ENCODE results near the gene USB1.
A peak's percentile ranks its signal among the peaks of the same experiment; 100 is the strongest.
"Not testable (repeated sequence)": the region's sequence is repeated elsewhere in the genome, so short reads cannot be mapped to it uniquely, and the experiment has no call there.

The USB1 gene

DNA sequence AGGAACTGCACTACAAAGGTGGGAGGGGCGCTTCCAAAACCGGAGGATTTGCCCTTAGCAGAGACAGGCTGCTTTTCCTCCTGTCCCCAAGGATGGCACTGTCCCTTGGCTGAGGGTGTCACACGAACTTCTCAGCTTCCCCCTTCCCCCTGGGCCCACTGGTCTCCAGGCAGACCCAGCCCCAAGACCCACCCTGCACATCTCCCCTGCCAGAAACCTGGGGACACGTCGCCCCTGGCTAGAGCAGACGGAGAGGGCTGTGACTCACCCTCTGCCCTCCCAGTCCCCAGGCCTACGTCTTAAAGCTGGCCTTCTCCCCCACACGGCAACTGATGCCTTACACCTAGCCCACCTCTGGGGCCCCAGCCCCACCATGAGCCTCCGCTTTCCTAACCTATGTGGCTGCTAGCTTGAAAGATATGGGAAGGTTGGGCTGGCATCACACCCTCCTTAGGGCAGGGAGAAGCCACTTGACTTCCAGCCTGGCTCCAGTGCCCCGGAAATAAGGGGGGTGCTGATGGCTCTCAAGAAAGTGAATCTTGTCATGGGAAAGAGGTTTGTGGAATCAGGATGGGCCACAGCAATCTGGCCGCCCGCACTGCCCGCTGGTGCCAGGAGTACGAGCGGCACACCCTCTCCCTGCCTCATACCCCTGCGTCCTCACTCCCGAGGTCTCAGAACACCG lies 5.3 kb upstream of the USB1 start:
- no peak for DNase-seq

DNA sequence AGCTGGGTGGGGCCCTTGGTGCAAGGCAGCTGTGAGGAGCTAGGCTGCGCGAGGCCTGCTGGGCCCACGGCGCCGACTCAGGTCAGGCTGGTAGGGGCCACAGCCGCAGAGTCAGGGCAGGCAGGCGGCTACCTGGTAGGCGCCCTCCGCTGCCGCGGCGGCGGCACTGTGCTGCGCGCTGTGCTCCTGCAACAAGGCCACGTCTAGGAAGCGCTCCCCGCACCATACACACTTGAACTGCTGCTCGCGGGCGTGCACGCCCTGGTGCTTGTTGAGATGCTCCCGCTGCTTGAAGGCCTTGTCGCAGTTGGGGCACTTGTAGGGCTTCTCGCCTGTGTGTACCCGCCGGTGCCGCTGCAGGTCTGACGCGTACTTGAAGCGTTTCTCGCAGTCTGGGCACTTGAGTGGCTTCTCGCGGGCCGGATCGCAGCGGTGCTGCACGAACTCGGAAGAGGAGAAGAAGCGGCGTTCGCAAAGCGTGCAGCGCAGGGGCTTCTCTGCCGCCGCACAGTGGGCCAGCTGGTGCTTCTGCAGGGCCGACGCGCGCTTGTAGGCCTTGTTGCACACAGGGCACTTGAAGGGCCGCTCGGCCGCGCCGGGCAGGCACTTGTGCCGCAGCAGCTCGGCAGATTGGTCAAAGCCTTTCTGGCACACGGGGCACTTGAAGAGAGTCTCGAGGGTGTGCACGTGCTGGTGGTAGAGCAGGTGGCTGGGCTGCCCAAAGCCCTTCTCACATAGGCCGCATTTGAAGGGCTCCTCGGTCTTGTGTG lies 4.6 kb upstream of the USB1 start:
- DNase-seq = no peak

DNA sequence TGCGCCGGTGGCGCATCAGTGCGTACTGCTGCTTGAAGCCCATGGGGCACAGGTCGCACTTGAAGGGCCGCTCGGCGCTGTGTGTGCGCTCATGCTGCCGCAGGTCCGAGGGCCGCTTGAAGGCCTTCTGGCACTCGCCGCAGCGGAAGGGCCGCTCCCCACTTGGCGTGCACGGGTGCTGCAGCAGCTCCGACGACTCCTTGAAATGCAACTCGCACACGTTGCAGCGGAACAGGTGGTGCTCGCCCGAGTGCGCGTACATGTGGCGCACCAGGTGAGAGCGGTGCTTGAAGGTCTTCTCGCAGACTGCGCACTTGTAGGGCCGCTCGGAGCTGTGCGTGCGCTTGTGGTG lies 4.1 kb upstream of the USB1 start:
- no peak for DNase-seq

DNA sequence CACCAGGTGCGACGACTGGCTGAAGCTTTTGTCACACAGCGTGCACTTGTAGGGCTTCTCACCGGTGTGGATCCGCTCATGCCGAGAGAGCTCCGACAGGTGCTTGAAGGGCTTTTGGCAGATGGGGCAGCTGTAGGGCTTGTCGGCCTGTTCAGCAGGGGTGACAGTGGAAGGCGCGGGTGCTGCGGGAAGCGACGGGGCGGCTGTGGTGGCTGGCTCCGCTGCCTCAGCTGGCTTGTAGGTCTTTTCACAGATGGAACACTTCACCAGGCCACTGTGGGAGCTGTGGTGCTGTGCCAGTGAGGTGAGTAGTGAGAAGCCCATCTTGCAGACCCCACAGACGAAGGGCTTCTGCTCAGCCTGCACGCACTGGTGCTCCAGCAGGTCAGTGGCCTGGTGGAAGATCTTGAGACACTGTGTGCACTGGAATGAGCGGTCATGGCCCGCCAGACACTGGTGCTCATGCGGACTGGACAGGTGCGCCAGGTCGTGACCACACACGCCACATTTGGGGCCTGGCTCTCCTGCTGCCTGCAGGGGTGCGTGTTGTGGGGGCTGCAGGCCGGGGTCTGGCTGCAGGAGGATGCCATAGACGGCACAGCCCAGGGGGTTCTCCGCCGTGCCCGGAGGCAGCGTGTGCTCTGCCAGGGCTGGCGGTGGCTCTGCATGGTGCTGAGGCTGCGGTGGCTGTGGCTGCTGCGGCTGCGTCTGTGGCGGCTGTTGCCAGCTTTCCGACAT lies 3.5 kb upstream of the USB1 start:
- no peak for DNase-seq

DNA sequence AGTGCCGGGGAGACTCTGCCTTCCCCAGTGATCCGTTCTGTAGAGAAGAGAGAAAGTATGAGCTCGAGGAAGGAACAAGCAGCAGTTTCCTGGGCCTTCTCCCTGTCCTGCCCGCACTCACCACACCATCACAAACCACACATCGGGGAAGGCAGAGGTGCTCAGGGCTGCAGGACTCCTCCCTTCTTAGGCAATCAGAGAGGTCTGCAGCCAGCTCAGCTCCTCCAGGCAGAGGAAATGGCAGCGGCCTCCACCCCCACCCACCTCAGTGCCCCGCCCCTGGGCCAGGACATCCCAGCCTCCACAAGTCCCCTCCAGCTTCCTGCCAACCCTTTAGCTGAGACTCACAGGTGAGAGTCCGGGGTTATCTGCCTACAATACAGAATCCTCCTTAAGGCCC lies 2.7 kb upstream of the USB1 start:
- no peak for DNase-seq

DNA sequence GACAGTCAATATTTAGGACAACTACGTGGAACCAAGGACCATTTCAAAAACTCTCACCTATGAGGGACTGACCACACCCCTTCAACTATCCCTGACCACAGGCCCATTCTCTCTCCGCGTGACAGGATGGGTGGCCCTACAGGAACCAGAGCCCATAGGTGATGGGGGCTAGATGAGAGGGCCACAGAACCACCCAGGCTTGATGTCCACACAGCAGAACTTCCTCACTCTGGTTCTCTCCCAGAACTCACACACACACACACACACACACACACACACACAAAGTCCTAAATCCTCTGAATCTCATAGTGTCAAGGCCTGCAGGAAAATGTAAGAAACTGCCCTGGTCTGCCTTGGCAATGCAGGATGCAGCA lies 2.2 kb upstream of the USB1 start:
- DNase-seq = no peak

DNA sequence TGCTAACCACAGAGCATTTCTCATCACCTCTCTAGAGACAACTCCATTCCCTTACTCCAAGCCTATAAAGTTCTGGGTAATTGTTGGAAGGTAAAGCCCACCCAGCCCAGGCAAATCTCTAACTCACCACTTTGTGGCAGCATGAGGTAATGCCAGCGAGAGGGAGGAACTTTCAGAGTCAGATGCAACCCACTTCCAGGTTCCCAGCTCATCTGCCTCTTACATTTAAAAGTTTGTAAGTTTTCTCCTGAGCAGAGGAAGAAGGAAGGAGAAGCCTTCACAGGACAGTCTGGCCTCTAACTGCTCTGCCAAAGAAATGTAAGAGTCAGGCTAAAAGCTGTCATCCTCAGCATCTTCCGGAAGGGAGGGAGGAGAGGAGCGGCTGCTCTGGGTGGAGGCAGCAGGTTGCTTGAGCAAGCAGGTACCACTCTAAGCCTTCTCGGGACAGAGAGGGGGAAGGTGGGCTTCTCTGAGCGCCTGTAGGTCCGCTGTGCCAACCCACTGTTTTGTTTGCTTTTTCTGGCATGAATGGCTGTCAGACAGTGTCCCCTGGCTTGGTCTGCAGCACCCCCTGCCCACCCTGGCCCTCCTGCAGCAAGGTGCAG lies 1.7 kb upstream of the USB1 start:
- DNase-seq = peak; percentile 4

DNA sequence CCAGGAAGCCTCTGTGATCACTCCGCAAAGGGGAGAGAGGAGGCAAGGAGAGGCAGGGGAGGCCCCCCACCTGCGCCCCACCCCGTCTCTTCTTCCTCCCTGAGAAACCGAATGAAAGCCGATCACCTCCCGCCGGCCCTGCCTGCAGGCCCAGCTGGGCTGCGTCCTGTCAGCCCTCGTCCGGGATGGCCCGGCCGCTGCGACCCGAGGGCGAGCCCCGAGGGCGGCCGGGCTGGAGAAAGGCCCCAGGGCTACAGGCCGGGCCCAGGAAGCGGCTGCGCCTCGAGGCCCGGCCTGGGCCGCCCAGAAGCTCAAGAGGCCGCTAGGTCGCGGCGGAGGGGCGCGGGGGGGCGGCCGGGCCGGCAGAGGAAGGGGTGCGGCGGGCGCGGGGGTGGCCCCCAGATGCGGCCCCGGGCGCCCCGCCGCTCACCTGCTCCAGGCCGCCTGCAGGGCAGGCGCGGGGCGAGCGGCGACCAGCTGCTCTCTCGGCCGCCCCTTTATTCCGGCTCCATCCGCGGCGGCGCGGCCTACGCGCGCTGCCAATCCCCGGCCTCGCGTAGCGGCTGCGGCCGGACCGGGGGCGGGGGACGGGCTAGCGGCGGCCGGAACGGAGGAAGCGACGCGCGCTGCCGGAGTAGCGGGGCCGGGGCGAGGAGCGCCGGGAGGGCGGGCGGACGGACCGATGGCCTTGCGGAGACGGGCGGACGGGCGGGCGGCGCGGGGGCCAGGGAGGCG lies 1.1 kb upstream of the USB1 start, which contains the start of gene ZNF319:
Gene ZNF319 (minus strand): TSS at position 702 of the 735 bp plus-strand sequence. CDS start 2,407 bp downstream, outside the sequence.
- no peak for DNase-seq

DNA sequence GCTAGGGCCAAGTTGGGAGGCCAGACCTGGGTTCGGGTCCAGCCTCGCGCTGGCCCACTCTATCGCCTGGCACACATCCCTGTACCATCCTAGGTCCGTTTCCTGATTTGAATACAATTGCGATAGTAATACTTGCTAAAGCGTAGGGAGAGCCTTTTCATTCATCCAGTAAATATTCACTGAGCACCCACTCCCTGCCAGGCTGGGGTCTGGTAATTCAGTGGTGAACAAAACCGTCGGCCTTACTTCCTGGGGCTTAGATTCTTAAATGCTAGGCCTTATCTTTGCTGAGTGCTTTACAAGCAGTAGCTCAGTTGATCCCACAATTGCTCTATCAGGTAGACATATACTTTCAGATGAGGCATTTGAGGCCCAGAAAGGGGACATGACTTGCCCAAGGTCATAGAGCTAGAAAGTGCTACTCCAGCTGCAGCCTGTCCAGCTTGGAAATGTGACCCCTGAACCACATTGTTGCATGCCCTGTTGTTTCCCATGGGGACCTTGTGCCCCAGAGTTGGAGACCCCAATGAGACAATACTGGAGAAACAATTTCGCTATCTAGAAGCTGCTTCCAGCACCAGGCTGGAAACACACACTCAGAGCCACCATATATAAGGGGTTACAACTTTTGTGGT lies 691 bp downstream of the USB1 start:
- DNase-seq = no peak

DNA sequence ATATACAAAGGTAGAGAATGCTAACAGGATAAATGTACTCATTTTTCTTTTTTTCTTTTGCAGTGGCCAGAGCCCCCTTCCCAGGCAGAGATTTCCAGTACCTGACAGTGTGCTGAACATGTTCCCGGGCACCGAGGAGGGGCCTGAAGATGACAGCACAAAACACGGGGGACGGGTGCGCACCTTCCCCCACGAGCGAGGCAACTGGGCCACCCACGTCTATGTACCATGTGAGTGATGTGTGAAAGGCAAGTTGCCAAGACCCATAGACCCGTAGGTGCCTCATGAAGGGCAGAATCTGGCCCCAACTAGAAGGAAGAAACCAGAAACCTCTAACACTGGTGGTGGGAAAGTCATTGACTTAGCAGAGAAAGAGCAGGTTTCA lies 1.2 kb downstream of the USB1 start:
- DNase-seq = no peak

DNA sequence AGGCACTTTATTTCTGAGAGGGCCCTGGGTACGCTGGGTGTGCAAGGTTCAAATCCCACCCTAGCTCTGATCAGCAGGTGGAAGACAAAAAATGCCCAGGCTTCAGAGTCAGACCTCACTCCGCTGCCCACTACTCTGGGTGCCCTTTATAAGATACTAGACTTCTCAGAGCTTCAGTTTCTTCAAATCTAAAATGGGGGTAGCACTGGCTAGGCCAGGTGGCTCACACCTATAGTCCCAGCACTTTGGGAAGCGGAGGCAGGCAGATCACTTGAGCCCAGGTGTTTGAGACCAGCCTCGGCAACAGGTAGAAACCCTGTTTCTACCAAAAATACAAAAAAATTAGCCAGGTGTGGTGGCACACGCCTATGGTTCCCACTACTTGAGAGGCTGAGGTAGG lies 1.7 kb downstream of the USB1 start:
- no peak for DNase-seq

DNA sequence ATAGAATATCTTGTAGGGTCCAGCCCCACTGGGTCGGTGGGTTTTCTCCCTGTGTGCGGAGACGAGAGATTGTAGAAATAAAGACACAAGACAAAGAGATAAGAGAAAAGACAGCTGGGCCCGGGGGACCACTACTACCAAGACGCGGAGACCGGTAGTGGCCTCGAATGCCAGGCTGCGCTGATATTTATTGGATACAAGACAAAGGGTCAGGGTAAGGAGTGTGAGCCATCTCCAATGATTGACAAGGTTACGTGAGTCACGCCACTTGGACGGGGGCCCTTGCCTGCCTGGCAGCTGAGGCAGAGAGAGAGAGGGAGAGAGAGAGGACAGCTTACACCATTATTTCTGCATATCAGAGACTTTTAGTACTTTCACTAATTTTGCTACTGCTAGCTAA lies 3.5 kb downstream of the USB1 start:
- DNase-seq = not testable (repeated sequence)

DNA sequence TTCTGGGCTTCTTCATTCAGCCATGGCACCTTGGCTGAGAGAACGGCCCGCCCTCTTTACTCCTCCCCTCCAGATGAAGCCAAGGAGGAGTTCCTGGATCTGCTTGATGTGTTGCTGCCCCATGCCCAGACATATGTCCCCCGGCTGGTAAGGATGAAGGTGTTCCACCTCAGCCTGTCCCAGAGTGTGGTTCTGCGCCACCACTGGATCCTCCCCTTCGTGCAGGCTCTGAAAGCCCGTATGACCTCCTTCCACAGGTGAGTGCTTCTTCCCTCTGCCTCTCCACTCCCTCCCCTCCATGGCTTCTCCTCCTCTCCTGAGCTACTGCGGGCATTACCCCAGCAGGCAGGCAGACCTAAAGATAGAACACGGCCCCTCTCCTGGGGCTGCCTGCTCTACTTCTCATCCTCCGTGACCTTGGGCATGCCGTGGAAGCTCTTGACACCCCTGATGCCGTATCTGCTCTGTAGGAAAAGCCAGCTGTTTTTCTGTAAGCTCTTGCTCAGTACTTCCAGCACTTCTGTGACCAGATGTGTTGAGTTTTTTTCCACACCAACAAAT lies 8.7 kb downstream of the USB1 start:
- no peak for DNase-seq

DNA sequence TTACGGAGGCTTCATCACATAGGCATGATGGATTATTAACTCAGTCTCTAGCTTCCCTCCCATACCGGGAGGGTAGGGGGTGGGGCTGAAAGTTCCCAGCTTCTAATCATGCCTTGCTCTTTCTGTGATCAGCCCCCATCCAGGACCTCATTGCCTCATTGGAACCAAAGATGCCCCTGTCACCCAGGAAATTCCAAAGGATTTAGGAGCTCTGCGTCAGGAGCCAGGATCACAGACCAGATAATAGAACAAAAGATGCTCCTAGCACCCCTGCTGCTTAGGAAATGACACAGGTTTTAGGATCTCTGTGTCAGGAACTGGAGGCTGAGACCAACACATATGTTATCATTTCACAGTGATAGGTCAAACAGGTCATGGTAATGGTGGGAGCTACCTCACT lies 9.7 kb downstream of the USB1 start:
- no peak for DNase-seq

DNA sequence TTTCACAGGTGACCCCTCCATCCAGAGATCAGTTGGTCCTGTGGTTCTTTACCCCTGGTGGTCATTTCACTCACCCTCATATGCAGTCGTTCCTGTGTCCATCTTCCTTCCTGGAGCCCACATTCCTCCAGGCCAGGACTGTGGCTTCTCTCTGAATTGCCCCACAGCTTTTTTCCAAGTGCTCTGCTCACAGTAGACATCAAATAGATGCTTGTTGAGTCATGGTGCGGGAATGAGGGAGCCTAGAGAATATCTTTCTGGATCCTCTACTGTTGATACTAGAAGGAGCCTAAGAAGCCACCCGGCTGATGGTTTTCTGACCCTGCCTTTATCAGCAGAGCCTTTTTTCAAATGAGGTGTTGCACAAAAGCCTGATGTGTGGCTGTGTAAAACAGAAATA lies 10.4 kb downstream of the USB1 start:
- DNase-seq = no peak

DNA sequence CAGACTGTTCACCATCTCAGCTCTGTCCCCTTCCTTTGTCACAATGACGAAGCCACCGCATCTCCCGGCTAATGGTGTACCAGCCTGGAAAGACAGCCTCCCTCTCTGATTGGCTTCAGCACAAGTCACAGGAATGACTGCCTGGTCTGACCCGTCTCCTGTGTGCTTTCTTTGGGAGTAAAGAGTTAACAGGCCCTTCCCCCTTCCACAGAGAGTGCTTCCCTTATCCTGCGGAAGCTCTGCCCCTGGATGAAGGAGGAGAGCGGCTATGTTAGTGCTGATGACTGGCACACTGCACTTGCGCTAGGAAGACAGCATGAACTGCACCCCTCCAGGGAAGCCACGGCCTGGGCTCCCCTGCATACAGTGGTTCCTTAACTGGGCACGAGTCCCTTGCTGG lies 11.3 kb downstream of the USB1 start:
- no peak for DNase-seq

DNA sequence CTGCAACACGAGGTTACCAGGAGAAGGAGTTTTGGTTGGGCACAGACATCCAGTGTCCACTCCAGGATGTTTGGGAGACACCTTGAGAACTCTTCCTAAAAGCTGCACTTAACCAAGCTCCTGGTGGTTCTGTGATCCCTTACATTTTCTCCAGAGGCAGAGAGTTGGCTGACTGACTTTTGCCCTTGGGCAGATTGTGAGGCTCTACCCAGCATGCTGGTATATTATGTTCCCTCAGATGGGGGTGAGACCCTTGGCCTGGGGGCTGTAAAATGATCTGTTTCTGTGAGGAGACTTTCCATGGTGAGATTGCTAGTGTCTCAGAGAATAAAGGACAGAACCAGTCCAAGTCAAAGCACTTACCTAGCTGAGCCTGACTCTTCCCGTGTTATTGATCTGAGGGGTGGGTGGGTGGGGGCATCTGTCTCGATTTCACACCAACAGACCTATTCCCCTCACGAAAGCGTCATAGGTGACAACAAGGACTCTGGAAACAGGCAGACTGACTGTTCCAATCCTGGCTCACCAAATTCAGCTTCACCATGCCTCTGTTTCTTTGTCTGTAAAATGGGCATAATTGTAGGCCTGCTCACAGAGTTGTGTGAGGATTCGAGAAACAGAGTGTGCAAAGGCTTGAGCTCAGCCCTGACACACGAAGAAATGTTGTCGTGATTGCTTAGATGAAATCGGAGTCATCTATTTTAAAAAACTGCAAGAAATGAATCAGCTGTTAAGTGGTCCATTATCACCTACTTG lies 12.2 kb downstream of the USB1 start:
- DNase-seq = no peak

DNA sequence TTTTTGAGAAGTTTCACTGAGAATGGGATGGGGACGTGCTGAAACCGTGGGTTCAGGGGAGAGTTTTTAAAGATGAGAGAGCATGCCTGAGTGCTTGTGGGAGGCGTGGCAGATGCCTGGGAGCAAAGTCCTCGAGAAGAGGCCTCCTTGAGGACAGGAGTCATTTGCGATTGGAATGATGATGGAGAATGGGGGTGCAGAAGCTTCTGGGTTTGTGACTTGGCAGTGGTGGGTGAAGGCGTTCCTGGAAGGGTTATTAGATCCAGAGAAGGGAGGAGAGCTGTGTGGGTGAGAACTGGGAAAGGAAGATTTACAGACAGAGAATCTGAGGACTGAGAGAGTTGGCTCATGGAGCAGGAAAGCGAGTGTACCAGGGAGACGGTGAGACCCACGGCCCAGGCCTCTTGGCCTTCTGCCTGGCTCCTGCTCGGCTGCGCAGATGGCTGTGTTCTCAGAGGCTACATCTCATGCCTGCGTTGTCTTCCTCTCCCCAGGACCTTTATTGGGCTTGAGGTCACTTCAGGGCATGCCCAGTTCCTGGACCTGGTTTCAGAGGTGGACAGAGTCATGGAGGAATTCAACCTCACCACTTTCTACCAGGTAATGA lies 15.7 kb downstream of the USB1 start:
- DNase-seq = no peak

DNA sequence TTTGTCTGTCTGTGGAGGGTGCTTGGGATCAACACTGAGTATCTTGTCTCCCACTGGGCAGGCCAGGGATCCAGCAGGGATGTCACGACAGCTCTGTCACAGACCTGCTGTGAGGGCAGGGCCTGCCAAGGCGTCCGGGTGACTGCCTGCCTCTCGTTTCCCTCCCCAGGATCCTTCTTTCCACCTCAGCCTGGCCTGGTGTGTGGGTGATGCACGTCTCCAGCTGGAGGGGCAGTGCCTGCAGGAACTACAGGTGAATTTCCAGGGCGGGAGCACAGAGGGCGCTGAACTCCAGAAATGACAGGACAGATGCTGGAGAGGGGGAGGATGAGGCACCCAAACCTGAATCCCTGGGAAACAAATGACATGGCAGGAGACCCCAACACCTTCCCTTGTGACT lies 17.6 kb downstream of the USB1 start:
- DNase-seq = no peak

DNA sequence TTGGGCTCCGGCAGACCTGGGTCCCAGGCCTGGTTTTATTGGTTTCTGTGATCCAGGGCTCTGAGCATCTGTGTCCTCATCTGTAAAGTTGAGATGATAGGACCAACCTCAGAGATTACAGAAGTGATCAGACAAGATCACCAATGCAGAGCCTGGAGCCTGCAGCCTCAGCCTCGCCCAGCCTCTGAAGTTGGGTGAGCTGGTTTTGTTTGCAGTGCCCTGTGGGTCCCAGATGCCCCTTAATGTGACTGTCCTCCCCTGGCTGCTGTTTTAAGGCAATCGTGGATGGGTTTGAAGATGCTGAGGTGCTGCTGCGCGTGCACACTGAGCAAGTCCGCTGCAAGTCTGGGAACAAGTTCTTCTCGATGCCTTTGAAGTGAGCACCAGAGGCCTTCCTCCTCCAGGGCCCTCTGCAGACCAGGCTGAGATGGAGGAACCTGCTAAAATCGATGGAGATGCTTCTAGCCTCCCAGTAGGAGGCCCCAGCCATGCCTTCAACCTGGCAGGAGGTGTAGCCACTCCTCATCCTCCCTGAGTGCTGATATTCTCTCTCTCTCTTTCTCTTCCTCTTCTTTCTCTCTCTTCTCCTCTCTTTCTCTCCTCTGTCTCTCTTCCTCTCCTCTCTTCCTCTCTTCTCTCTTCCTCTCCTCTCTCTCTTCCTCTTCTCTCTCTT lies 18.8 kb downstream of the USB1 start:
- DNase-seq = no peak
